ENCODE measurements around the gene FBXO33.
A peak's percentile ranks its signal among the peaks of the same experiment; 100 is the strongest.
"Not testable (repeated sequence)": the region's sequence is repeated elsewhere in the genome, so short reads cannot be mapped to it uniquely, and the experiment has no call there.

The FBXO33 gene

GRCh38 chr14:39368261-39368959, 63.8 kb downstream of the FBXO33 start:
- Mint-ChIP-seq H3K27me3 (ENCODE audit: low read depth, poor library complexity) (no peaks in the 10 kb centered on the region), H3K9me3 (peaks cover 28% of the 10 kb centered on the region), H3K27ac (peak overlapping the region; percentile 24), H3K4me1 (peaks cover 5% of the 10 kb centered on the region), H3K4me3 (no peak overlapping the region), H3K36me3 (ENCODE audit: low read depth) (peaks cover 27% of the 10 kb centered on the region)
- DNase-seq: peak; percentile 57
- peak; percentile 62 for TF ChIP-seq CTCF (IDR thresholded peaks at IDR 0.05)

GRCh38 chr14:39367387-39367751, 64.9 kb downstream of the FBXO33 start:
- Mint-ChIP-seq H3K36me3 (ENCODE audit: low read depth) (peaks cover 36% of the 10 kb centered on the region), H3K4me3 (no peak overlapping the region), H3K27me3 (ENCODE audit: low read depth, poor library complexity) (no peaks in the 10 kb centered on the region)

GRCh38 chr14:39366460-39367386, 65.5 kb downstream of the FBXO33 start:
- no peak for TF ChIP-seq CTCF (IDR thresholded peaks at IDR 0.05)
- peaks cover 43% of the 10 kb centered on the region for H3K9me3 Mint-ChIP-seq
- no peak for DNase-seq
- H3K27ac Mint-ChIP-seq: no peak overlapping the region
- H3K27me3 Mint-ChIP-seq (ENCODE audit: low read depth, poor library complexity): no peaks in the 10 kb centered on the region
- H3K4me1 Mint-ChIP-seq: peaks cover 5% of the 10 kb centered on the region
- peaks cover 42% of the 10 kb centered on the region for H3K36me3 Mint-ChIP-seq (ENCODE audit: low read depth)
- H3K4me3 Mint-ChIP-seq: no peak overlapping the region

More at GRCh38 chr14:39367387-39367751, 64.9 kb downstream of the FBXO33 start:
- no peak for TF ChIP-seq CTCF (IDR thresholded peaks at IDR 0.05)
- peak overlapping the region; percentile 18 for H3K27ac Mint-ChIP-seq
- peaks cover 37% of the 10 kb centered on the region for H3K9me3 Mint-ChIP-seq
- H3K4me1 Mint-ChIP-seq: peaks cover 5% of the 10 kb centered on the region
- DNase-seq: no peak

GRCh38 chr14:39365354-39365753, 66.9 kb downstream of the FBXO33 start:
- Mint-ChIP-seq H3K4me1 (peaks cover 5% of the 10 kb centered on the region), H3K27me3 (ENCODE audit: low read depth, poor library complexity) (no peaks in the 10 kb centered on the region), H3K9me3 (peaks cover 57% of the 10 kb centered on the region), H3K27ac (no peak overlapping the region), H3K4me3 (no peak overlapping the region), H3K36me3 (ENCODE audit: low read depth) (peaks cover 56% of the 10 kb centered on the region)
- TF ChIP-seq CTCF (IDR thresholded peaks at IDR 0.05): no peak
- DNase-seq: no peak

GRCh38 chr14:39364509-39364908, 67.7 kb downstream of the FBXO33 start:
- Mint-ChIP-seq H3K27me3 (ENCODE audit: low read depth, poor library complexity) (no peaks in the 10 kb centered on the region), H3K9me3 (peaks cover 65% of the 10 kb centered on the region), H3K27ac (no peak overlapping the region), H3K36me3 (ENCODE audit: low read depth) (peaks cover 64% of the 10 kb centered on the region), H3K4me1 (peaks cover 5% of the 10 kb centered on the region), H3K4me3 (no peak overlapping the region)
- no peak for DNase-seq
- TF ChIP-seq CTCF (IDR thresholded peaks at IDR 0.05): no peak

- peaks cover 91% of the 10 kb centered on the region for H3K9me3 Mint-ChIP-seq
Measured at GRCh38 chr14:39361556-39361955, 70.7 kb downstream of the FBXO33 start.

More at GRCh38 chr14:39361556-39361955, 70.7 kb downstream of the FBXO33 start:
- not testable (repeated sequence) for H3K27ac Mint-ChIP-seq; H3K4me1 Mint-ChIP-seq; H3K27me3 Mint-ChIP-seq (ENCODE audit: low read depth, poor library complexity); DNase-seq; H3K4me3 Mint-ChIP-seq
- H3K36me3 Mint-ChIP-seq (ENCODE audit: low read depth): peaks cover 93% of the 10 kb centered on the region
